GM12873 (cell line): ENCODE results near the gene MEP1B.
A peak's percentile ranks its signal among the peaks of the same experiment; 100 is the strongest.

Experiments
- CTCF ChIP-seq: IDR thresholded peaks from 2 replicates; pipeline ENCODE4 v1.5.1; 2012; ENCODE audit warnings: low read depth, mild to moderate bottlenecking, moderate library complexity, low read length, control low read depth; ENCODE audit not compliant: insufficient read depth; ENCODE audit errors: missing control alignments

The MEP1B gene

DNA sequence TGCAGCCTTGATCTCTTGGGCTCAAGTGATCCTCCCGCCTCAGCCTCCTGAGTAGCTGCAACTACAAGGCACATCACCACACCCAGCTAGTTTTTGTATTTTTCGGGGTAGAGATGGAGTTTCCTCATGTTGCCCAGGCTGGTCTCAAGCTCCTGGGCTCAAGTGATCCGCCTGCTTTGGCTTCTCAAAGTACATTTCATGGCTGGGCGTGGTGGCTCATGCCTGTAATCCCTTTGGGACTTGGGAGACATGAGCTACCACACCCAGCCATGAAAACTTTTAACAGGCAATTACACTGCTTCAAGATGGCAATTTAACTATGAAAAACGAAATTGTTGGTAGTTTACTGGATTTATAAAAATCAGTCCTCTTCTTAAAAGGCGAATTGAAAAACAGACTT lies 69.7 kb downstream of the MEP1B start:
- TF ChIP-seq CTCF: no peak

- peak; percentile 30 for TF ChIP-seq CTCF
Observed at GRCh38 chr18:32261003-32261402, 71.2 kb downstream of the MEP1B start.

GRCh38 chr18:32262092-32262491 lies 72.3 kb downstream of the MEP1B start:
- TF ChIP-seq CTCF: no peak

GRCh38 chr18:32264401-32264800 lies 74.6 kb downstream of the MEP1B start:
- no peak for TF ChIP-seq CTCF

GRCh38 chr18:32267463-32267862 lies 77.6 kb downstream of the MEP1B start:
- TF ChIP-seq CTCF: no peak
